Activated CD4-positive, alpha-beta T cell treated with anti-CD3 and anti-CD28 coated beads, Interleukin-2, Interleukin-4, amounts not matched to agents 100 ng/mL and 50 ng/mL, durations not matched to agents 16 hours and 8 hours (primary cell): ENCODE data around the gene TEX19.
"Not testable (repeated sequence)": the region's sequence is repeated elsewhere in the genome, so short reads cannot be mapped to it uniquely, and the experiment has no call there.

Source experiments
- DNase-seq: peaks from one replicate; pipeline ENCODE4 v3.0.0-alpha.2; 2020; ENCODE audit warnings: low spot score

Gene TEX19

DNA sequence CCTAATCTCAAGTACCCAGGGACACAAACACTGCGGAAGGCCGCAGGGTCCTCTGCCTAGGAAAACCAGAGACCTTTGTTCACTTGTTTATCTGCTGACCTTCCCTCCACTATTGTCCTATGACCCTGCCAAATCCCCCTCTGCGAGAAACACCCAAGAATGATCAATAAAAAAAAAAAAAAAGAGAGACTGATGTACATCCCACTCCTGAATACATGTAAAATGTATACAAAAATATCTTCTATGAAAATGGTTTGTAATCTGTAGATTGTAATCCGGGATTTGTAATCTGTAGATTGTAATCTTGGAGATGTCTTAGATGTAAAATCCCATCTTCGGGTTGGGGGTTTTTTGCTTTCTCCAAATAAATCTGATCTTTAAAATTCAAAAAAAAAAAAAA, 18.2 kb downstream of the TEX19 start:
- DNase-seq = not testable (repeated sequence)

DNA sequence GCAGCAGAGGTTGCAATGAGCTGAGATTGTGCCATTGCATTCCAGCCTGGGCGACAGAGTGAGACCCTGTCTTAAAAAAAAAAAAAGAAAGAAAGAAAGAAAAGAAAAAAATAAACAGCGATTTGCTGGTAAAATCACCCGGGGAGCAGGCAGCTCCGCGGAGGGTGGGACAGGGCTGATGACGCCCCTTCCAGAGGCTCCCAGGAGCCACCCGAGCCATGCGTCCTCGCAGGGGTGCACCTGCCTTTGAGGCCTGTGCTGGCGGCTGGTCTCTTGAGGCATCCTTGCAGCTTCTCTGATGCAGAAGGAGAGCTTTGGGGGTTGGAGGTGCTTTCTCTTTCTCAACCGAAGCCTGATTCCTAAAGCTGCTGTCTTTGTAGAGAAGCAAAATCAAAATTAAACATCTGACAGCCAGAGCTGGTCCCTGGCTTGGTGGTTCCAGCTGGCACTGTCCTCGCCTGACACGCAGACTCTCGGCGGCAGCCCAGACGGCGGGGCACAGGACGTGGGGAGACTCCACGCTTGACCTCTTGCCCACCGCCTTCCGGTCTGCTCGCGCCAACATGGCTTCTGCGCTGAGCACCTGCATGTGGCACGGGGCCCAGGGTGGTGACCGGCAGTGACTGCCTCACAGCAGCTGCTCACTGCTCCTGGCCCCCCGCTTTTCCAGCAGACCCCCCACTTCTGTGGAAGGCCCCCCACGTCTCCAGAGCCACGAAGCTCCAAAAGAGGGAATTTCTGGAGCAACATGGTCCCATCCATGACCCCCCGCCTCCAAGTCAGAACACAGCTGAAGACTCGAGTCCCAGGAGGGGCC, 19.1 kb downstream of the TEX19 start:
- DNase-seq = no peak

DNA sequence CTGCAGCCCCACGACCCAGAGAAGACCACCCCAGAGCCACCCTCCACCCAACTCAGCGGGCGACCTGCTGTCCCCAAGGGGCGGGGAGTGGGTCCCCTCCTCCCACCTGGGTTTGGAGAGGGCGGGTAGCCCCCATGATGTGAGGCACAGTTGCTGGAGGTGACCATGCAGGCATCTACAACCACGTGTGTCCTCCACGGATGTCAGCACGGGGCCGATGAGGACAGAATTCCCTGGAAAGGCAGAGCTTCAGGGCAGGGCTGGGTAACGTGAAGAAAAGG, 19.6 kb downstream of the TEX19 start:
- DNase-seq = no peak

- no peak for DNase-seq
Measured at GRCh38 chr17:82380860-82381702, 22.0 kb downstream of the TEX19 start.

DNA sequence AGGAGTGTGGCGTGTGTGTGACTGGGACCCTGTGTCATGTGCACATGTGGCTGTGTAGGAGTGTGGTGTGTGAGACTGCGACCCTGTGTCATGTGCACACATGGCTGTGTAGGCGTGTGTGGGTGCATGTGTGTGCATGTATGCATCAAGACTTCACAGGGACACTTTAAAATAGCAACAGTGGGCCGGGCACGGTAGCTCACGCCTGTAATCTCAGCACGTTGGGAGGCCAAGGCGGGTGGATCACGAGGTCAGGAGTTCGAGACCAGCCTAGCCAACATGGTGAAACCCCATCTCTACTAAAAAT, 22.6 kb downstream of the TEX19 start:
- DNase-seq = not testable (repeated sequence)

- DNase-seq = not testable (repeated sequence)
Measured at GRCh38 chr17:82382220-82382932, 23.3 kb downstream of the TEX19 start.

DNA sequence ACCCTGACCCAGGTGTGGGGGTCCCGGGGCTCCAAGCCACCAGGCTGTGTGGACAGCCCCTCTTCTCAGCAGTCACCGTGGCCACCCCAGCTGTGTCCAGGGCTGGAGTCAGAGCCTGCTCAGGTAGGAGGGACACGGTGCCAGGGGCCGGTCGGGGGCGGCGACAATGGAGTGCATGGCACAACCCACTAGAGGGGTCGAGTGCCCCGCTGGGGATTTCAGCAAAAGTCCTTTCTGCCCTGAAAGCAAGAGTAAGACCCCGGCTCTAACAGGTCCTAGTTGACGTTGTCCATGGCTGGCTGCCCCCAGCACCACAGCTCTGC, 23.8 kb downstream of the TEX19 start:
- no peak for DNase-seq

DNA sequence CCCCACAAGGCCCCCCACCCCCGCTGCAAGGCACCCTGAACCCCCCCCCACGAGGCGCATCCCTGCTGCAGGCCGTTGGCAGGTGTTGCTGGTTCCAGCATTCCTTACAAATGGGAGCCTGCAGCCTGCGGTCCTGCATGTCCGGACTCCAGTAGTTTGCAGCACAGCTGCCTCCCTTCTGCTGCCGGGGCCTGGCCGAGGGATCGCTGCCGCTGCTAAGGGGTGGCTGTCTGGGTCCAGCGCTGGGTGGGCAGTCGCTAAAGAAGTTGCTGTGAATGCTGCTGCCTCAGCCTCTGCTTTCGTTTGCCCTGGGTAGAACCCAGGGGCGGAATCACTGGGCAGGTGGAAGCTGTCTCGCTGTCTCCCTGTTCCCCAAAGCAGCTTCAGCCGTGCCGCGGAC, 24.4 kb downstream of the TEX19 start:
- no peak for DNase-seq

- no peak for DNase-seq
Measured at GRCh38 chr17:82384051-82384729, 25.1 kb downstream of the TEX19 start.

- DNase-seq = no peak
Measured at GRCh38 chr17:82384730-82385481, 25.9 kb downstream of the TEX19 start.

DNA sequence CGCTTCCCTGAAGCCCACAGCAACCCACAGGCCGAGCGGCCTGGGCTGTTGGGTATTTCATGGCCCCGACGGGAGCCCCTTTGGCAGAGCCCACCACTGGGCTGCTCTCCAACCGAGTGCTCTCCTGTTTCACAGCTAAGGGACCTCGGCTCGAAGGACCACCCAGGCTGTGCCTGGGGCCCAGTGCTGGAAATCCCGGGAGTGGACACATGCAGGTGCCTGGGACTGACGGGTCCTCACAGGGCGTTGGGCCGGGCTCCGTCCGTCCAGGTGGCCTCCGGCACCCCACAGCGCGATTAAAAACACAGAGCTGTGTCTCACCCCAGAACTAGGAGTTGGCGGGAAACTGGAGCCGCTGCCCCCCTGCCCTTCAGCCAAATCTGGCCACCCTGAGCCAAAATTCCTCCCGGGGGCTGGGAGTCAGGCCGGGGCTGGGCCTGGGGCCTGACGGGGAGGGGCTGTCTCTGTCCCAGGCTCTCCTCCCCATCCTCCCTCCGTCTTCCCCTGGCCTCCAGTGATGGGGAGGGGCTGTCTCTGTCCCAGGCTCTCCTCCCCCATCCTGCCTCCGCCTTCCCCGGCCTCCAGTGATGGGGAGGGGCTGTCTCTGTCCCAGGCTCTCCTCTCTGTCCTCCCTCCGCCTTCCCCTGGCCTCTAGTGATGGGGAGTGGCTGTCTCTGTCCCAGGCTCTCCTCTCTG, 26.7 kb downstream of the TEX19 start:
- DNase-seq = no peak

DNA sequence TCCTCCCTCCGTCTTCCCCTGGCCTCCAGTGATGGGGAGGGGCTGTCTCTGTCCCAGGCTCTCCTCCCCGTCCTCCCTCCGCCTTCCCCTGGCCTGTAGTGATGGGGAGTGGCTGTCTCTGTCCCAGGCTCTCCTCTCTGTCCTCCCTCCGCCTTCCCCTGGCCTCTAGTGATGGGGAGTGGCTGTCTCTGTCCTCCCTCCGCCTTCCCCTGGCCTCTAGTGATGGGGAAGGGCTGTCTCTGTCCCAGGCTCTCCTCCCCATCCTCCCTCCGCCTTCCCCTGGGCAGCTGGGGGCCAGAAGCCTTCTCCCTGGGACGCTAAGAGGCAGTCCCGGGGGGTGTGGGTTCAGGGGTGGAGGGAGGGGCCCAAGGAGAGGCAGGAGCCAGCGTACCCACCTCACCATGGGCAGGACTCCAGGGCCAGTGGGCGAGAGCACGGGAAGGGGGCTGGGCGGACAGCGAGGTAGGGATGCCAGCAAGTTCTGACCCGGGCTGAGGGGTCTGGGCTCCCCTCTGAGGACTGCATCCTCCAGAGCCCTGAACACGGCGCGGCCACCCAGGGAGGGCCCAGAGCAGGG, 27.3 kb downstream of the TEX19 start:
- DNase-seq = no peak

DNA sequence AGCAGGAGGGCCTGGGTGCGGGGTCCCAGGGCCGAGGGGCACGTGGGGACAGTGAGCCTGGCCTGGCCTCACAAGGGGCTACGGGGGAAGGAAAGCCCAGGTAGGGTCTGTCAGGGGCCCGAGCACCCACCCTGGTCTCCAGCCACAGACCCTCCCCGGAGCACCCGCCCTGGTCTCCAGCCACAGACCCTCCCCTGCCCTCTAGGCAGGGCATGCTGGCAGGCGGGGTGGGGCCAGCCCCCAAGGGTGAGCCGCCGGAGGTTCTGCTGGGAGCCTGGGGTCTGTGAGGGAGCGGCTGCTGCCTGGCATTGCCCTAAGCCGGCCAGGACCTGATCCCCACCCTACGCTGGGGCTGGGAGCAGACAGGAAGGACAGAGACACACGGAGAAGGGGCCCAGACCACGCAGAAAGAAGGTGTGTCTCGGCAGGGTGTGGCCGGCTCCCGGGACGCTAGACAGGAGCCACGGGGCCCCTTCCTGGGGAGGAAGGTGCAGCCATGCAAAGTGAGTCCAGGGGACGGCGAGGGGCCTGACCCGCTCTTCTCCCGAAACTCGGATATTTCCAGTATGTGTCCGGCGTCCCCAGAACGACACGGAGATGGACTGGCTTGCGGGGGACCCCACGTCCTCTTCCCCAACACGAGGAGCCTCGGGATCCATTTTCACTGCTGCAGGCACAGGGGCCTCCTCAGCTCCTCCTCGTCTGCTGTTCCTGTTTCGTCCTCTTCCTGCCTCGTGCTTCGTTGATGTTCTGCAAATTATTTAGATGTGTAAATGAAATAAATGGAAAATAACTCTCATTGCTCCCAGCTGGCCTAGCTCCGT, 28.0 kb downstream of the TEX19 start:
- no peak for DNase-seq

DNA sequence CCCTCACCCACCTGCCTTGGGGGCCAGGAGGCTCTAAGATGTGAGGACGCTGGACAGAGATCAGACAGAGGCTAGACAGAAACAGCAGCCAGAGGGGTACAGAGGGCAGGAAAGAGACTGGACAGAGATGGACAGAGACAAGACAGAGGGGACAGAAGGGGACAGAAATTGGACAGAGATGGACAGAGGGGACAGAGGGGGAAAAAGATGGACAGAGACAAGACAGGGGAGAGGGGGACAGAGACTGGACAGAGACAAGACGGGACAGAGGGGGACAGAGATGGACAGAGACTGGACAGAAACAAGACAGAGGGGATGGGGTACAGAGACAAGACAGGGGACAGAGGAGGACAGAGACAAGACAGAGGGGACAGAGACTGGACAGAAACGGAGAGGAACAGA, 28.7 kb downstream of the TEX19 start:
- no peak for DNase-seq

GRCh38 chr17:82388223-82388921, 29.3 kb downstream of the TEX19 start:
- no peak for DNase-seq

DNA sequence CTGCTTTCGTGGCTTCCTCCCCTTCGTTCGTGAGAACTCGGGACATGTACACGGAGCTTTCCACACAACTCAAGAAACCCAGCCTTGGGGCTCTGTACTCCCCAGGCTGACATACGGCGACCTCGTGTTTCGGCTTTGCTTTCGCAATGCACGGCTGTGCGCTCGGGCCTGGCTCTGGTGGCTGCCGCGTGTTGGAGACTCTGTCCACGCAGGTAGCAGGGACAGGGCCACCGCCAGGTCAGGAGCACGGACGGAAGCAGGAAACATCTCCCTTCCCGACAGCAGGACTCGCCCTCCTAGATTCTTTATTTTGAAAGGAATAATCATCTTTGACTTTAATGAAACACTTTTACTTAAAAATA, 29.9 kb downstream of the TEX19 start:
- no peak for DNase-seq

DNA sequence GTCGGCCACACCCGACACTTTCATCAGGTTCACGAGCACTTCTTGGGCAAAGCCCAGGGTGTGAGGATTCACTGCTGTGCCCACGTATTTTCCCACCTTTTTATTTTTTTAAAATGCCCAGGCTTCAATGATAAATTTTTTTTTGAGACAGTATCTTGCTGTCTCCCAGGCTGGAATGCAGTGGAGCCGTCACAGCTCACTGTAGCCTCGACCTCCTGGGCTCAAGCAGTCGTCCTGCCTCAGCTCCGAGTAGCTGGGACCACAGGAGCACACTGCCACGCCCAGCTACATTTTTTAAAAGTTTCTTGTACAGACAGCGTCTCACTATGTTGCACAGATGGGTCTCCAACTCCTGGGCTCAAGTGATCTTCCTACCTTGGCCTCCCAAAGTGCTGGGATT, 30.3 kb downstream of the TEX19 start:
- DNase-seq = no peak

GRCh38 chr17:82390015-82390859, 31.2 kb downstream of the TEX19 start:
- no peak for DNase-seq
